Common myeloid progenitor, CD34-positive (primary cell): ENCODE measurements around the gene CTTNBP2NL.
"Not testable (repeated sequence)": the region's sequence is repeated elsewhere in the genome, so short reads cannot be mapped to it uniquely, and the experiment has no call there.

Experiments used
- CTCF ChIA-PET: fragments of 350-600 bp; sonication (Branson Sonifier 250); formaldehyde crosslinking; loops from one replicate; lab custom pipeline; 2021; ENCODE audit warnings: antibody characterized with exemption; lab: Charles Lee
- POLR2A ChIA-PET: fragments of 350-600 bp; sonication (Branson Sonifier 250); formaldehyde crosslinking; loops from one replicate; lab custom pipeline; 2021; ENCODE audit warnings: antibody characterized with exemption; lab: Charles Lee
- DNase-seq, 3 donors: peaks; one replicate each; pipeline versions ENCODE4 v3.0.0 to v3.0.0-alpha.2; 2013
- H3K27ac ChIP-seq, 2 experiments: 1 replicate in 1 of 2; 2 replicates in 1 of 2; pipeline ENCODE4 v1.7.0; 2013; ENCODE audit warnings: inconsistent platforms in 2 of 2, low read length in 2 of 2, mild to moderate bottlenecking in 2 of 2, low read depth in 1 of 2, moderate library complexity in 1 of 2; ENCODE audit not compliant: severe bottlenecking in 2 of 2, insufficient read depth in 1 of 2, poor library complexity in 1 of 2
- H3K27me3 ChIP-seq, 5 experiments: replicated peaks in 2 of 5; 1 replicate in 3 of 5; 2 replicates in 2 of 5; pipeline versions ENCODE4 v1.6.1 to v1.7.0; 2013; ENCODE audit warnings: low read length in 4 of 5, mild to moderate bottlenecking in 2 of 5, moderate library complexity in 2 of 5, inconsistent platforms in 1 of 5; ENCODE audit not compliant: insufficient read depth in 5 of 5, control insufficient read depth in 4 of 5
- H3K36me3 ChIP-seq, 4 experiments: 1 replicate in 2 of 4; 2 replicates in 2 of 4; pipeline versions ENCODE4 v1.6.1 to v1.7.0; 2013; ENCODE audit warnings: low read length in 3 of 4, control low read depth in 1 of 4, mild to moderate bottlenecking in 1 of 4; ENCODE audit not compliant: control insufficient read depth in 4 of 4, insufficient read depth in 4 of 4
- H3K4me1 ChIP-seq, 4 experiments: 1 replicate in 3 of 4; 2 replicates in 1 of 4; pipeline versions ENCODE4 v1.6.1 to v1.7.1; 2013; ENCODE audit warnings: low read length in 3 of 4, mild to moderate bottlenecking in 3 of 4, control low read depth in 1 of 4, inconsistent platforms in 1 of 4, moderate library complexity in 1 of 4; ENCODE audit not compliant: control insufficient read depth in 4 of 4, insufficient read depth in 4 of 4; ENCODE audit errors: control extremely low read depth in 1 of 4
- H3K4me3 ChIP-seq, 7 experiments: 1 replicate in 4 of 7; 2 replicates in 3 of 7; pipeline versions ENCODE4 v1.5.1 to v1.7.0; 2013; ENCODE audit warnings: mild to moderate bottlenecking in 7 of 7, low read length in 6 of 7, moderate library complexity in 6 of 7, inconsistent platforms in 2 of 7, low read depth in 2 of 7, control low read depth in 1 of 7; ENCODE audit not compliant: insufficient read depth in 4 of 7, control insufficient read depth in 1 of 7; ENCODE audit errors: extremely low read depth in 1 of 7
- H3K9me3 ChIP-seq, 5 experiments: 1 replicate in 4 of 5; 2 replicates in 1 of 5; pipeline versions ENCODE4 v1.6.1 to v1.7.1; 2013; ENCODE audit warnings: low read length in 4 of 5, mild to moderate bottlenecking in 2 of 5, inconsistent platforms in 1 of 5, low read depth in 1 of 5, moderate library complexity in 1 of 5; ENCODE audit not compliant: control insufficient read depth in 4 of 5, insufficient read depth in 2 of 5; ENCODE audit errors: control extremely low read depth in 1 of 5
- WGBS: methylation state at CpG from one replicate; pipeline ENCODE4 v1.1.5; 2013; ENCODE audit not compliant: insufficient coverage; 5-methylcytosine and 5-hydroxymethylcytosine counted together

Gene CTTNBP2NL

GRCh38 chr1:112386731-112387346 is 9.2 kb upstream of the CTTNBP2NL start:
- ChIA-PET CTCF (interaction anchor here (1.0 to 1.2 kb wide), 3 partner anchors 8 to 16 kb away, joined by 3 to 4 read pairs (median 3); no protein-coding TSS in a partner anchor), POLR2A (interaction anchor here (0.6 kb wide), 1 partner anchor 218 kb away, joined by 3 read pairs; no protein-coding TSS in a partner anchor)
- H3K27ac ChIP-seq, result no peak overlapping the region

GRCh38 chr1:112387807-112388206 is 8.2 kb upstream of the CTTNBP2NL start:
- 85% methylated on average over 3 of the region's 3 CpGs for WGBS
- H3K27ac ChIP-seq, result no peak overlapping the region
- H3K36me3 ChIP-seq, result no peaks in the 10 kb centered on the region
- ChIA-PET CTCF (interaction anchor here (1.1 kb wide), 1 partner anchor 9 kb away, joined by 3 read pairs; no protein-coding TSS in a partner anchor), POLR2A (no interaction called here)
- H3K4me3 ChIP-seq, result no peak overlapping the region
- no peak for DNase-seq
- H3K9me3 ChIP-seq, result no peaks in the 10 kb centered on the region
- peaks cover 0 to 5% (median 0%) of the 10 kb centered on the region in 5 experiments for H3K27me3 ChIP-seq
- H3K4me1 ChIP-seq, result peaks cover 0 to 6% (median 4%) of the 10 kb centered on the region in 4 experiments

More at GRCh38 chr1:112386731-112387346, 9.2 kb upstream of the CTTNBP2NL start:
- H3K27me3 ChIP-seq, result peaks cover 0 to 5% (median 0%) of the 10 kb centered on the region in 5 experiments
- H3K36me3 ChIP-seq, result no peaks in the 10 kb centered on the region
- 61% methylated on average over 2 of the region's 2 CpGs for WGBS
- H3K4me3 ChIP-seq, result no peak overlapping the region
- DNase-seq, result no peak
- H3K9me3 ChIP-seq, result no peaks in the 10 kb centered on the region
- H3K4me1 ChIP-seq, result peaks cover 0 to 6% (median 4%) of the 10 kb centered on the region in 4 experiments

- peaks cover 0 to 5% (median 0%) of the 10 kb centered on the region in 5 experiments for H3K27me3 ChIP-seq
- peaks cover 0 to 7% (median 4%) of the 10 kb centered on the region in 4 experiments for H3K4me1 ChIP-seq
- WGBS, result 39% methylated on average over 3 of the region's 3 CpGs
- H3K4me3 ChIP-seq, result no peak overlapping the region
- no peak overlapping the region for H3K27ac ChIP-seq
- no peaks in the 10 kb centered on the region for H3K36me3 ChIP-seq
- CTCF ChIA-PET, result interaction anchor here (0.9 to 4.8 kb wide), 4 partner anchors 18 to 319 kb away, joined by 3 to 78 read pairs (median 7); no protein-coding TSS in a partner anchor
- H3K9me3 ChIP-seq, result no peaks in the 10 kb centered on the region
- POLR2A ChIA-PET, result no interaction called here
- DNase-seq, result no peak
Measured at GRCh38 chr1:112388436-112388835, 7.6 kb upstream of the CTTNBP2NL start.

DNA sequence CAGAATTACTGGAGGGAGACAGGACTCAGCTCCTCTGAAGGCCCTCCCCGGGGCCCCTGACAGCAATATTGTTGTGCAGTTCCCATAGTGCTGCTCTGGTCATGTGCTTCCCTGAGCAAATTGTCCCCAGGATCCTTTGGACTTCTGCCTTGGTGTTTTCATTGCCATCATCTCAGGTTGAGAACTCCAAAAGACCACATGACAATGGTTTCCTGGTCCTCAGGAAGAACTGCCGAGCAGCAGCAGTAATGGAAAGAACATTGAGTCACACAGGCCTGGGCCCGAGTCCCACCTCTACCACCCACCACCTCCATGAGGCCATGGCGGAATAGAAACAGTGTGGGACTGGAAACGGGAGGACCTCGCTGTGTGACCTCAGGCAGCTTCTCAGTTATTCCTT is 6.3 kb upstream of the CTTNBP2NL start:
- Histone ChIP-seq H3K9me3 (no peaks in the 10 kb centered on the region), H3K27ac (no peak overlapping the region), H3K27me3 (peaks cover 0 to 5% (median 0%) of the 10 kb centered on the region in 5 experiments), H3K4me3 (no peak overlapping the region), H3K4me1 (peaks cover 2 to 18% (median 15%) of the 10 kb centered on the region in 4 experiments), H3K36me3 (no peaks in the 10 kb centered on the region)
- ChIA-PET CTCF (interaction anchor here (0.7 to 4.8 kb wide), 7 partner anchors 19 to 321 kb away, joined by 3 to 78 read pairs (median 6); no protein-coding TSS in a partner anchor), POLR2A (no interaction called here)
- DNase-seq, result no peak
- WGBS, result 64% methylated on average over 3 of the region's 6 CpGs

- WGBS, result 78% methylated on average over 15 of the region's 15 CpGs
- ChIA-PET POLR2A (interaction anchor here (1.0 to 1.2 kb wide), 2 partner anchors 76 to 321 kb away, joined by 3 read pairs; no protein-coding TSS in a partner anchor), CTCF (interaction anchor here (0.7 to 4.8 kb wide), 20 partner anchors 9 to 415 kb away, joined by 3 to 78 read pairs (median 8); partner anchors contain the start of genes PPM1J, RHOC and WNT2B)
- H3K4me1 ChIP-seq, result peaks cover 2 to 21% (median 18%) of the 10 kb centered on the region in 4 experiments
- H3K4me3 ChIP-seq, result peak overlapping the region in 2 of 7 experiments; percentile 50 to 75
- DNase-seq, H3K27ac ChIP-seq, H3K27me3 ChIP-seq, H3K36me3 ChIP-seq, H3K9me3 ChIP-seq: not testable (repeated sequence)
Measured at GRCh38 chr1:112390335-112390734, 5.7 kb upstream of the CTTNBP2NL start.

- ChIA-PET CTCF (interaction anchor here (0.7 to 4.8 kb wide), 28 partner anchors 9 to 414 kb away, joined by 3 to 78 read pairs (median 6); partner anchors contain the start of genes MOV10, PPM1J, RHOC and WNT2B), POLR2A (interaction anchor here (0.6 to 1.2 kb wide), 3 partner anchors 75 to 323 kb away, joined by 3 to 4 read pairs (median 3); no protein-coding TSS in a partner anchor)
- WGBS, result 9% methylated on average over 11 of the region's 15 CpGs
- Histone ChIP-seq H3K36me3 (no peaks in the 10 kb centered on the region), H3K27ac (no peak overlapping the region), H3K9me3 (no peaks in the 10 kb centered on the region), H3K4me3 (peak overlapping the region in 6 of 7 experiments; percentile 35 to 75 (median 52)), H3K27me3 (peaks cover 0 to 5% (median 0%) of the 10 kb centered on the region in 5 experiments), H3K4me1 (peaks cover 5 to 28% (median 22%) of the 10 kb centered on the region in 4 experiments)
- peak; percentile 84 to 93 (median 90) for DNase-seq
Measured at GRCh38 chr1:112390775-112391602, 5.0 kb upstream of the CTTNBP2NL start.
